Spleen (tissue), 11 donors: ENCODE measurements around the gene FRMD4A. TPM values are rescaled to one million over a fixed set of nuclear protein-coding genes. Genes with fewer than 3 reads are reported as not detected.

Experiments
- DNase-seq: peaks from one replicate; pipeline ENCODE4 v3.0.0-alpha.2; 2020
- H3K27ac ChIP-seq, 8 donors: fragments of 200-600 bp; sonication (generic) in 7 of 8; 1 replicate in 4 of 8; 2 replicates in 4 of 8; pipeline versions ENCODE4 v1.5.0 to v1.8.0; 2016 to 2021; ENCODE audit warnings: inconsistent platforms in 4 of 8, mild to moderate bottlenecking in 4 of 8, moderate library complexity in 1 of 8
- H3K27me3 ChIP-seq, 7 donors: fragments of 200-600 bp; sonication (generic) in 6 of 7; replicated peaks in 1 of 7; 1 replicate in 4 of 7; 2 replicates in 3 of 7; pipeline versions ENCODE4 v1.5.0 to v1.8.0; 2016 to 2021; ENCODE audit warnings: inconsistent platforms in 3 of 7, mild to moderate bottlenecking in 1 of 7
- H3K36me3 ChIP-seq, 6 donors: fragments of 200-600 bp; sonication (generic) in 5 of 6; 1 replicate in 4 of 6; 2 replicates in 2 of 6; pipeline versions ENCODE4 v1.5.0 to v1.8.0; 2016 to 2021; ENCODE audit warnings: inconsistent platforms in 2 of 6
- H3K4me1 ChIP-seq, 6 donors: fragments of 200-600 bp; sonication (generic) in 5 of 6; 1 replicate in 3 of 6; 2 replicates in 3 of 6; pipeline versions ENCODE4 v1.5.0 to v1.8.0; 2016 to 2021; ENCODE audit warnings: inconsistent platforms in 3 of 6
- H3K4me3 ChIP-seq, 8 donors: fragments of 200-600 bp; sonication (generic) in 7 of 8; 1 replicate in 4 of 8; 2 replicates in 4 of 8; pipeline versions ENCODE4 v1.5.0 to v1.8.0; 2016 to 2021; ENCODE audit warnings: inconsistent platforms in 4 of 8, mild to moderate bottlenecking in 4 of 8, moderate library complexity in 2 of 8
- H3K9me3 ChIP-seq, 8 donors: fragments of 200-600 bp; sonication (generic) in 7 of 8; 1 replicate in 4 of 8; 2 replicates in 4 of 8; pipeline versions ENCODE4 v1.5.0 to v1.8.0; 2016 to 2021; ENCODE audit warnings: inconsistent platforms in 4 of 8
- CTCF ChIP-seq, 11 experiments: fragments of 200-600 bp in 7 of 11; fragments of 450-650 bp in 4 of 11; sonication (generic) in 4 of 11; IDR thresholded peaks in 8 of 11; conservative IDR thresholded peaks in 3 of 11; 1 replicate in 7 of 11; 2 replicates in 4 of 11; pipeline versions ENCODE4 v1.4.0 to v1.8.0; 2016 to 2021; ENCODE audit warnings: antibody characterized with exemption in 11 of 11, inconsistent platforms in 4 of 11, mild to moderate bottlenecking in 1 of 11
- POLR2A ChIP-seq, 3 donors: fragments of 450-650 bp; IDR thresholded peaks; one replicate each; pipeline ENCODE4 v1.5.1; 2017; ENCODE audit warnings: antibody characterized with exemption in 3 of 3, mild to moderate bottlenecking in 1 of 3
- POLR2AphosphoS5 ChIP-seq, 3 donors: sonication (generic); formaldehyde crosslinking; IDR thresholded peaks; one replicate each; pipeline ENCODE4 v1.5.1; 2017; ENCODE audit warnings: antibody characterized with exemption in 3 of 3
- WGBS, 5 donors: extraction: QIAGEN DNeasy Blood & Tissue Kit in 3 of 5; methylation state at CpG; one replicate each; pipeline versions ENCODE4 v1.1.5 to v1.1.7; 2013 to 2018; 5-methylcytosine and 5-hydroxymethylcytosine counted together
- intact Hi-C: fragments of 100-400 bp; cut with DNase I; formaldehyde crosslinking; loops from one replicate; pipeline ENCODE4 v1.15.0; 2023; ENCODE audit warnings: low total_unique reads
- polyA plus RNA-seq, 3 donors: library from polyadenylated mRNA; stranded (reverse); fragments of 200-250 nt; gene quantifications; one replicate each; pipeline ENCODE4 v1.2.1, GENCODE V29; 2013
- total RNA-seq, 7 donors: library from RNA; depleted of rRNA in 3 of 7; stranded (reverse); fragments of >200 nt in 3 of 7; fragmentation: NEBNext Ultra II Directional in 4 of 7; extraction: Animal tissue kit (Norgen Biotek cat#: 25700) in 4 of 7; gene quantifications; one replicate each; pipeline versions ENCODE4 v1.1.0 to v1.2.1, GENCODE V29; 2016 to 2021
- donor health status: healthy with polysubstance abuse.
- donor health status: DM: no; HTN: no; CAD: no; lungs with moderate emphysema.
- donor health status: DM: no; HTN: no; CAD: no.
- donor health status: Bipolar disorder and iron deficiency.
- donor health status: healthy.
- donor health status: DM: no; HTN: no; CAD: no.
- donor health status: DM: yes; HTN: yes; CAD: no.

The FRMD4A gene
- total and polyA plus RNA-seq, 10 donors, result 9.2 to 141 (median 80.5) TPM

- no peaks in the 10 kb centered on the region for H3K36me3 ChIP-seq
- H3K4me1 ChIP-seq, result no peaks in the 10 kb centered on the region
- no peak for DNase-seq
- H3K27me3 ChIP-seq, result peaks cover 0 to 22% (median 0%) of the 10 kb centered on the region in 7 donors
- intact Hi-C loops, result no loop called here
- peaks cover 0 to 25% (median 21%) of the 10 kb centered on the region in 8 donors for H3K9me3 ChIP-seq
- no peak overlapping the region for H3K27ac ChIP-seq
- 65 to 84% (median 78%) methylated on average over 9 of the region's 9 CpGs for WGBS, 5 donors
- H3K4me3 ChIP-seq, result no peak overlapping the region
- TF ChIP-seq POLR2AphosphoS5 (IDR thresholded peaks at IDR 0.05), result no peak
- TF ChIP-seq CTCF (IDR thresholded peaks at IDR 0.05 in 8 of 11, conservative IDR thresholded peaks at IDR 0.05 in 3 of 11), result no peak
- no peak for TF ChIP-seq POLR2A (IDR thresholded peaks at IDR 0.05)
Measured at GRCh38 chr10:14296065-14296709, 34.5 kb downstream of the FRMD4A start.

DNA sequence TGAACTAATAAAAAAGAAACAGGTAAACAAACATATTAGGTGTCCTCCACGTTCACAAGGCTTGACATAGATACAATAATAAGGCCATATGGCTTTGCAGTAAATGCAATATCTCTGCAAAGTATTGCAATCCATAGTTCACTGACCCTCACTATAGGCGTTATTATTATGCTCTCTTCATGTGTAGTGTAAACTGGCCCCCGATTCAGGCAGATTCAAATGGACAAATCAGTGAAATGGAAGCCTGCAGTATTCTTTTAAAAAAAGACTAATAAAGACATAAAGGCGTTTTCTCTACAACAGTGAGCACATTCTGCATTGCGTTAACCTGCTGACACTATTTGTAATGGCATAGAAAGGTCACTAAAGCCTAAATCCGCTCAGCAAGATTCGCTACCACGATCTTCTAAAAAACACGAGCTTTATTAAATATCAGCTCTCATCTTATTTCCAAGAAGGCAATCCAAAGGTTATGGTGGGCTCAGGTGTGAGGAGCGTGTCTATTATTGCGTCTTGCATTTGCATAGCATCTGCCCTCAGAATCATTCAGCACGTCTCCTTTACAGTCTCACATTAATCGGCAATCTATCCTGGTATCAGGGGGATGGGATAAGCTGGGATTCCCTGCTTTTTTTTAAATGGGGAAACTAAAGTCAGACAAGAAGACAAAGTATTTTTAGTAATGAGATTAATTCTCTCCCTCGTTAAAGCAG is 36.2 kb downstream of the FRMD4A start:
- intact Hi-C loops, result no loop called here
- WGBS, 5 donors, result 80 to 92% (median 83%) methylated on average over 14 of the region's 14 CpGs
- Histone ChIP-seq H3K27ac (no peak overlapping the region), H3K9me3 (peaks cover 2 to 41% (median 36%) of the 10 kb centered on the region in 8 donors), H3K4me3 (no peak overlapping the region), H3K4me1 (no peaks in the 10 kb centered on the region), H3K27me3 (peaks cover 0 to 11% (median 0%) of the 10 kb centered on the region in 7 donors), H3K36me3 (no peaks in the 10 kb centered on the region)
- DNase-seq, result no peak
- TF ChIP-seq POLR2AphosphoS5 (IDR thresholded peaks at IDR 0.05) (no peak), CTCF (IDR thresholded peaks at IDR 0.05 in 8 of 11, conservative IDR thresholded peaks at IDR 0.05 in 3 of 11) (no peak), POLR2A (IDR thresholded peaks at IDR 0.05) (no peak)

- 51 to 68% (median 52%) methylated on average over 3 of the region's 3 CpGs for WGBS, 5 donors
- Histone ChIP-seq H3K4me3 (no peak overlapping the region), H3K27me3 (peaks cover 0 to 2% (median 0%) of the 10 kb centered on the region in 7 donors), H3K36me3 (no peaks in the 10 kb centered on the region), H3K27ac (no peak overlapping the region), H3K4me1 (no peaks in the 10 kb centered on the region), H3K9me3 (peaks cover 2 to 41% (median 36%) of the 10 kb centered on the region in 8 donors)
- DNase-seq, result no peak
- intact Hi-C loops, result no loop called here
- no peak for TF ChIP-seq POLR2AphosphoS5 (IDR thresholded peaks at IDR 0.05)
- no peak for TF ChIP-seq CTCF (IDR thresholded peaks at IDR 0.05 in 8 of 11, conservative IDR thresholded peaks at IDR 0.05 in 3 of 11)
- no peak for TF ChIP-seq POLR2A (IDR thresholded peaks at IDR 0.05)
Measured at GRCh38 chr10:14293526-14293925, 37.2 kb downstream of the FRMD4A start.

DNA sequence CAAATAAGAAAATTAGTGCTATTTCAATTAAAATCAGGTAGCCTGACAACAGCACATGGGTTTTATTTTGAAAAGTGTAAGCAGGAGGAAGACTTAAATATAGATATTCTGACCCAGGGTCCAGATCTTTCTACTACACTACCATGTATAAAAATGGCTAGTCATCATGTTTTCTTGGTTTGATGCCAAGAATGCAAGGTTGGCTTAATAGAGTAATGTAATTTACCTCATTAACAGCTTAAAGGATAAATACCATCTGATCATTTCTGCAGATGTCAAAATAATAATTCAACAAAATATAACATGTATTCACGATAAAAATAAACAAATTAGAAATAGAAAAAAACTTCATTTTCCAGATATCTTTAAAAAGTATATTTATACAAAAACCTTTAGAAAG is 39.4 kb downstream of the FRMD4A start:
- WGBS, 5 donors, result 87 to 96% (median 92%) methylated on average over 1 of the region's 1 CpG
- Histone ChIP-seq H3K4me1 (no peaks in the 10 kb centered on the region), H3K27me3 (peaks cover 0 to 6% (median 0%) of the 10 kb centered on the region in 7 donors), H3K9me3 (peaks cover 2 to 44% (median 36%) of the 10 kb centered on the region in 8 donors), H3K4me3 (no peak overlapping the region), H3K36me3 (no peaks in the 10 kb centered on the region), H3K27ac (no peak overlapping the region)
- no peak for DNase-seq
- intact Hi-C loops, result no loop called here
- TF ChIP-seq POLR2A (IDR thresholded peaks at IDR 0.05) (no peak), POLR2AphosphoS5 (IDR thresholded peaks at IDR 0.05) (no peak), CTCF (IDR thresholded peaks at IDR 0.05 in 8 of 11, conservative IDR thresholded peaks at IDR 0.05 in 3 of 11) (no peak)
